GM13977 (cell line): ENCODE results near the gene IWS1.

Experiments
- DNase-seq: peaks from one replicate; pipeline ENCODE4 v3.0.0; 2012; ENCODE audit warnings: low spot score
- CTCF ChIP-seq: IDR thresholded peaks from 2 replicates; pipeline ENCODE4 v1.5.1; 2012; ENCODE audit warnings: mild to moderate bottlenecking, control low read depth; ENCODE audit not compliant: insufficient read depth; ENCODE audit errors: extremely low read depth, missing control alignments
- in situ Hi-C: fragments of 300-500 bp; cut with MboI; formaldehyde crosslinking; loops from one replicate; pipeline ENCODE4 v1.12.0; 2022; ENCODE audit warnings: low sequenced_read_pairs, low pct_unique_long_range_greater_than_20kb, mixed read lengths, inconsistent platforms; ENCODE audit not compliant: unreplicated experiment

The IWS1 gene

GRCh38 chr2:127516041-127516762 lies 10.1 kb downstream of the IWS1 start:
- in situ Hi-C loops = no loop called here
- no peak for DNase-seq
- TF ChIP-seq CTCF = no peak

GRCh38 chr2:127515383-127515915 lies 10.8 kb downstream of the IWS1 start:
- no peak for TF ChIP-seq CTCF
- in situ Hi-C loops = no loop called here
- DNase-seq = no peak

GRCh38 chr2:127514485-127514884 lies 11.8 kb downstream of the IWS1 start:
- in situ Hi-C loops = no loop called here
- TF ChIP-seq CTCF = no peak
- DNase-seq = no peak

GRCh38 chr2:127514076-127514475 lies 12.2 kb downstream of the IWS1 start:
- in situ Hi-C loops = no loop called here
- DNase-seq = no peak
- no peak for TF ChIP-seq CTCF

- no peak for DNase-seq
- TF ChIP-seq CTCF = no peak
- in situ Hi-C loops = no loop called here
These were observed 13.9 kb downstream of the IWS1 start for GRCh38 chr2:127512362-127512761.

- in situ Hi-C loops = no loop called here
- no peak for DNase-seq
- TF ChIP-seq CTCF = no peak
These were observed 14.4 kb downstream of the IWS1 start for GRCh38 chr2:127511917-127512316.
